ENCODE data around the gene ADORA2A.
"Not testable (repeated sequence)": the region's sequence is repeated elsewhere in the genome, so short reads cannot be mapped to it uniquely, and the experiment has no call there.

ADORA2A gene

DNA sequence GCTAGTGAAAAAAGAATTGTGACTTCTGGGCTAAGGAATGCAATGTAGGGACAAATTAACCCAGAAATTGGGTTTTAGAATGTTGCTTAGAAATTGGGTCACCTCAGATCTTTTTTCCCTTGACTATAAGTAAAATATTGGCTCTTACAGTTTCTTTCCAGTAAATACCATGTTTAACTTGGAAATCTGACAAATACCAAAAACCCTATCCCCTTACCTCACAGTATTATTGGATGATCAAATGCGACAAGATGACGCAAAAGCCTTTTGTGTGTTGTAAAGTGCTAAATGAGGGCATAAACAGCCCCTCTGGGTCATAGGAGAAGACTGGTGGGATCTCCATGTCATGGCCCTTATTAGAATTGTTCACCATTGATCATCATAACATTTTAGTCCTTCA, 61.6 kb downstream of the ADORA2A start:
- DNase-seq (ENCODE audit: low read depth) = no peak

- not testable (repeated sequence) for DNase-seq (ENCODE audit: low read depth)
These were observed 62.0 kb downstream of the ADORA2A start for GRCh38 chr22:24489434-24489833.

All from HS-27A (cell line).